Adrenal gland (tissue), 5 donors: ENCODE results near the gene APLP2.

Source experiments
- POLR2A ChIP-seq, 2 donors: fragments of 450-650 bp; IDR thresholded peaks; one replicate each; pipeline ENCODE4 v1.6.1; 2017; ENCODE audit warnings: antibody characterized with exemption in 2 of 2, mild to moderate bottlenecking in 2 of 2, moderate library complexity in 1 of 2
- TF ChIP-seq, protein P1 (sequence below), 6 experiments: fragments of 450-650 bp in 4 of 6; fragments of 200-600 bp in 2 of 6; sonication (generic) in 1 of 6; IDR thresholded peaks; 1 replicate in 5 of 6; 2 replicates in 1 of 6; pipeline versions ENCODE4 v1.5.1 to v1.8.0; 2016 to 2021; ENCODE audit warnings: antibody characterized with exemption in 6 of 6, mild to moderate bottlenecking in 2 of 6, moderate library complexity in 1 of 6
- donor health status: DM: no; HTN: no; CAD: no.

GRCh38 chr11:130085671-130086290, 16.1 kb downstream of the APLP2 start:
- TF ChIP-seq, protein P1, sequence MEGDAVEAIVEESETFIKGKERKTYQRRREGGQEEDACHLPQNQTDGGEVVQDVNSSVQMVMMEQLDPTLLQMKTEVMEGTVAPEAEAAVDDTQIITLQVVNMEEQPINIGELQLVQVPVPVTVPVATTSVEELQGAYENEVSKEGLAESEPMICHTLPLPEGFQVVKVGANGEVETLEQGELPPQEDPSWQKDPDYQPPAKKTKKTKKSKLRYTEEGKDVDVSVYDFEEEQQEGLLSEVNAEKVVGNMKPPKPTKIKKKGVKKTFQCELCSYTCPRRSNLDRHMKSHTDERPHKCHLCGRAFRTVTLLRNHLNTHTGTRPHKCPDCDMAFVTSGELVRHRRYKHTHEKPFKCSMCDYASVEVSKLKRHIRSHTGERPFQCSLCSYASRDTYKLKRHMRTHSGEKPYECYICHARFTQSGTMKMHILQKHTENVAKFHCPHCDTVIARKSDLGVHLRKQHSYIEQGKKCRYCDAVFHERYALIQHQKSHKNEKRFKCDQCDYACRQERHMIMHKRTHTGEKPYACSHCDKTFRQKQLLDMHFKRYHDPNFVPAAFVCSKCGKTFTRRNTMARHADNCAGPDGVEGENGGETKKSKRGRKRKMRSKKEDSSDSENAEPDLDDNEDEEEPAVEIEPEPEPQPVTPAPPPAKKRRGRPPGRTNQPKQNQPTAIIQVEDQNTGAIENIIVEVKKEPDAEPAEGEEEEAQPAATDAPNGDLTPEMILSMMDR (IDR thresholded peaks at IDR 0.05): no peak
- no peak for TF ChIP-seq POLR2A (IDR thresholded peaks at IDR 0.05)
